PC-3 (cell line): ENCODE measurements around the gene GLRA3.

Source experiments
- EZH2 ChIP-seq: fragments of 300-600 bp; sonication (generic); IDR thresholded peaks from one replicate; pipeline ENCODE4 v1.6.1; 2017; ENCODE audit warnings: antibody characterized with exemption, mild to moderate bottlenecking, low read length; ENCODE audit not compliant: unreplicated experiment
- TF ChIP-seq, protein P1 (sequence below): fragments of 300-600 bp; sonication (generic); conservative IDR thresholded peaks from 2 replicates; pipeline ENCODE4 v1.5.1; 2017; ENCODE audit warnings: antibody characterized with exemption, low read depth, mild to moderate bottlenecking, low read length

- TF ChIP-seq, protein P1, sequence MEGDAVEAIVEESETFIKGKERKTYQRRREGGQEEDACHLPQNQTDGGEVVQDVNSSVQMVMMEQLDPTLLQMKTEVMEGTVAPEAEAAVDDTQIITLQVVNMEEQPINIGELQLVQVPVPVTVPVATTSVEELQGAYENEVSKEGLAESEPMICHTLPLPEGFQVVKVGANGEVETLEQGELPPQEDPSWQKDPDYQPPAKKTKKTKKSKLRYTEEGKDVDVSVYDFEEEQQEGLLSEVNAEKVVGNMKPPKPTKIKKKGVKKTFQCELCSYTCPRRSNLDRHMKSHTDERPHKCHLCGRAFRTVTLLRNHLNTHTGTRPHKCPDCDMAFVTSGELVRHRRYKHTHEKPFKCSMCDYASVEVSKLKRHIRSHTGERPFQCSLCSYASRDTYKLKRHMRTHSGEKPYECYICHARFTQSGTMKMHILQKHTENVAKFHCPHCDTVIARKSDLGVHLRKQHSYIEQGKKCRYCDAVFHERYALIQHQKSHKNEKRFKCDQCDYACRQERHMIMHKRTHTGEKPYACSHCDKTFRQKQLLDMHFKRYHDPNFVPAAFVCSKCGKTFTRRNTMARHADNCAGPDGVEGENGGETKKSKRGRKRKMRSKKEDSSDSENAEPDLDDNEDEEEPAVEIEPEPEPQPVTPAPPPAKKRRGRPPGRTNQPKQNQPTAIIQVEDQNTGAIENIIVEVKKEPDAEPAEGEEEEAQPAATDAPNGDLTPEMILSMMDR = no peak
- TF ChIP-seq EZH2 = no peak
Observed at GRCh38 chr4:174686826-174687225, 142.2 kb downstream of the GLRA3 start.
